DND-41 (cell line): ENCODE measurements around the gene WNT3A.

ENCODE experiments used
- ATAC-seq: fragments of 200-7000 bp; cut with Tn5 transposase; 3 replicates; pipeline ENCODE4 v1.9.1; 2021; ENCODE audit warnings: low read depth; ENCODE audit not compliant: insufficient read depth
- DNase-seq: peaks from one replicate; pipeline ENCODE4 v3.0.0-alpha.2; 2020
- H2AFZ ChIP-seq: 2 replicates; pipeline ENCODE4 v1.6.0; 2012; ENCODE audit warnings: low read depth, low read length
- H3K27ac ChIP-seq: 2 replicates; pipeline ENCODE4 v1.5.1; 2012; ENCODE audit warnings: low read length, inconsistent platforms
- H3K27me3 ChIP-seq: fragments of 200-600 bp; sonication (generic); 2 replicates; pipeline ENCODE4 v1.6.0; 2012; ENCODE audit warnings: low read length, mild to moderate bottlenecking, inconsistent platforms; ENCODE audit not compliant: insufficient read depth, poor library complexity
- H3K36me3 ChIP-seq: 2 replicates; pipeline ENCODE4 v1.5.1; 2012; ENCODE audit warnings: low read length, inconsistent platforms; ENCODE audit not compliant: insufficient read depth
- H3K4me1 ChIP-seq: 2 replicates; pipeline ENCODE4 v1.5.1; 2012; ENCODE audit warnings: mild to moderate bottlenecking, low read length; ENCODE audit not compliant: insufficient read depth
- H3K4me2 ChIP-seq: 2 replicates; pipeline ENCODE4 v1.6.0; 2012; ENCODE audit warnings: mild to moderate bottlenecking, moderate library complexity, low read length, inconsistent platforms; ENCODE audit not compliant: insufficient read depth
- H3K4me3 ChIP-seq, 2 experiments: fragments of 200-600 bp in 1 of 2; shearing (Covaris generic) in 1 of 2; 2 replicates each; pipeline ENCODE4 v1.5.1; 2012 to 2016; ENCODE audit warnings: inconsistent platforms in 2 of 2, low read length in 2 of 2, mild to moderate bottlenecking in 2 of 2, low read depth in 1 of 2, moderate library complexity in 1 of 2
- H3K79me2 ChIP-seq: 2 replicates; pipeline ENCODE4 v1.6.0; 2012; ENCODE audit warnings: low read length, inconsistent platforms; ENCODE audit not compliant: insufficient read depth
- H3K9ac ChIP-seq: 2 replicates; pipeline ENCODE4 v1.6.0; 2012; ENCODE audit warnings: low read depth, mild to moderate bottlenecking, inconsistent platforms, low read length, moderate library complexity
- H3K9me3 ChIP-seq: 2 replicates; pipeline ENCODE4 v1.5.1; 2012; ENCODE audit warnings: low read length, moderate library complexity, mild to moderate bottlenecking, inconsistent platforms; ENCODE audit not compliant: insufficient read depth, severe bottlenecking
- H4K20me1 ChIP-seq: 2 replicates; pipeline ENCODE4 v1.6.0; 2012; ENCODE audit warnings: low read length; ENCODE audit not compliant: insufficient read depth
- CTCF ChIP-seq: IDR thresholded peaks from 2 replicates; pipeline ENCODE4 v1.5.1; 2012; ENCODE audit warnings: borderline replicate concordance, low read length, moderate library complexity, mild to moderate bottlenecking; ENCODE audit not compliant: poor library complexity, severe bottlenecking; ENCODE audit errors: extremely low read depth
- EZH2 ChIP-seq: IDR thresholded peaks from 3 replicates; pipeline ENCODE4 v1.6.1; 2012; ENCODE audit warnings: borderline replicate concordance, low read depth, mild to moderate bottlenecking, moderate library complexity, low read length, inconsistent platforms; ENCODE audit not compliant: severe bottlenecking

WNT3A gene

GRCh38 chr1:228062812-228063211, 56.0 kb downstream of the WNT3A start:
- Histone ChIP-seq H3K27ac (no peak overlapping the region), H3K36me3 (no peaks in the 10 kb centered on the region), H3K27me3 (no peaks in the 10 kb centered on the region), H3K9me3 (no peaks in the 10 kb centered on the region), H3K9ac (no peak overlapping the region), H3K4me2 (no peak overlapping the region), H3K4me1 (no peaks in the 10 kb centered on the region), H2AFZ (no peak overlapping the region), H4K20me1 (peaks cover 4% of the 10 kb centered on the region), H3K4me3 (no peak overlapping the region), H3K79me2 (no peaks in the 10 kb centered on the region)
- ATAC-seq: no peak
- no peak for DNase-seq
- TF ChIP-seq CTCF (no peak), EZH2 (no peak)

- no peak overlapping the region for H3K27ac ChIP-seq
- H3K36me3 ChIP-seq: no peaks in the 10 kb centered on the region
- no peaks in the 10 kb centered on the region for H3K27me3 ChIP-seq
- H3K4me3 ChIP-seq: no peak overlapping the region
- no peaks in the 10 kb centered on the region for H3K79me2 ChIP-seq
- DNase-seq (no peak), ATAC-seq (no peak)
- H3K4me1 ChIP-seq: no peaks in the 10 kb centered on the region
- no peak overlapping the region for H3K4me2 ChIP-seq
- no peaks in the 10 kb centered on the region for H3K9me3 ChIP-seq
- H4K20me1 ChIP-seq: peaks cover 4% of the 10 kb centered on the region
- no peak overlapping the region for H2AFZ ChIP-seq
- TF ChIP-seq EZH2 (no peak), CTCF (no peak)
- no peak overlapping the region for H3K9ac ChIP-seq
Measured at GRCh38 chr1:228063251-228064191, 56.7 kb downstream of the WNT3A start.

GRCh38 chr1:228064296-228064695, 57.5 kb downstream of the WNT3A start:
- DNase-seq (no peak), ATAC-seq (no peak)
- Histone ChIP-seq H3K79me2 (no peaks in the 10 kb centered on the region), H3K4me1 (no peaks in the 10 kb centered on the region), H3K27ac (no peak overlapping the region), H3K9ac (no peak overlapping the region), H3K4me2 (no peak overlapping the region), H4K20me1 (peaks cover 4% of the 10 kb centered on the region), H2AFZ (no peak overlapping the region), H3K36me3 (no peaks in the 10 kb centered on the region), H3K9me3 (no peaks in the 10 kb centered on the region), H3K27me3 (no peaks in the 10 kb centered on the region), H3K4me3 (no peak overlapping the region)
- TF ChIP-seq CTCF (no peak), EZH2 (no peak)
